NCI-H460 (cell line): ENCODE data around the gene PPBP. TPM values are rescaled to one million over a fixed set of nuclear protein-coding genes. Genes with fewer than 3 reads are reported as not detected.
A peak's percentile ranks its signal among the peaks of the same experiment; 100 is the strongest.
"Not testable (repeated sequence)": the region's sequence is repeated elsewhere in the genome, so short reads cannot be mapped to it uniquely, and the experiment has no call there.

Source experiments
- DNase-seq: peaks from one replicate; pipeline ENCODE4 v3.0.0-alpha.2; 2016; ENCODE audit warnings: low read depth; ENCODE audit errors: extremely low read depth
- total RNA-seq: library from RNA; depleted of rRNA; stranded (reverse); fragments of >200 nt; shearing (Covaris generic); gene quantifications from 2 replicates; pipeline ENCODE4 v1.2.3, GENCODE V29; 2014

PPBP gene
- total RNA-seq, 1 experiment from 2014 or later: not detected

DNA sequence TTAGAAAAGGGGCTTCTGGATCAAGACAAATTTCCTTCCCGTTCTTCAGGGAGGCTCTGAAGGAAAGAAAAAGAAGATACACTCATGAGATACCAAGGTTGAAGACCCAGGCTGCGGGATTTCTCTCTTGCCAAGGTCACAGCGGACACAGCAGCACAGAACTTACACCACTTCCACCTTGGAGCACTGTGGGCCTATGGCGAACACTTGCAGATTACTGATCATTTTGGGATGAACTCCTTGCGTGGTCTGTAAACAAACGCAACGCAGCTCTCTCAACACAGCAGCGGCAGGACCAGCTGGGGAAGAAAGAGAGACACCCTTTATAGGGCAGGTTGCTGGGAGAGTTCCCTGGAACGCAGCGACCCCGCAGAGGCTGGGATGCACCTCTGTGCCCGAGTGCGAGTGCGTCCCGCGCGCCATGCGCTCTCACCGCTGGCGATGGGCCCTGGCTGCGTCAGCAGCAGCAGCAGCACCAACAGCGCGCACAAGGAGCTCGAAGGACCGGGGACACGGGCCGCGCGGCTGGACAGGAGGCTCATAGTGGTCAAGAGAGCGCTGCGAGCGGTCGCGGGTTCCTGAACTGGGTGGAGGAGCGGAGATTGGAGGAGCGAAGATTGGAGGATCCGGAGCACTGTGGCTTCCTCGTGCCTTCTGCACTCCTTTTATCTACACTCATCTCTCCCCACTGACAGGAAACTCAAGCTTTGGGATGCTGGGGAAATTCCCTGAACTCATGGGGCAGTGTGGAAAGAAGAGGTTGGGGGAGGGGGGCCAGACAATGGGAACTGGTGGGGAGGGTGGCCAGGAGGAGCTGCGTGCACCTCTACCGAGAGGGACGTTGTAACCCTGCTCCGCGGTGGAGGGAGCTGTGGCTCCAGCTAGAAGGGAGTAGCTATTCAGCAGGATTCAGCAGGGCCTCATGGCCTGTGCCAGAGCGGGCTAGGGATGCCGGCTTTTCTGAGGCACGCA, 10.3 kb upstream of the PPBP start, which contains the start of gene CXCL5:
CXCL5 (minus strand) TSS at position 638 of the 972 bp plus-strand sequence; CDS start at position 542, 96 bp downstream.
- peak; percentile 88 for DNase-seq

DNA sequence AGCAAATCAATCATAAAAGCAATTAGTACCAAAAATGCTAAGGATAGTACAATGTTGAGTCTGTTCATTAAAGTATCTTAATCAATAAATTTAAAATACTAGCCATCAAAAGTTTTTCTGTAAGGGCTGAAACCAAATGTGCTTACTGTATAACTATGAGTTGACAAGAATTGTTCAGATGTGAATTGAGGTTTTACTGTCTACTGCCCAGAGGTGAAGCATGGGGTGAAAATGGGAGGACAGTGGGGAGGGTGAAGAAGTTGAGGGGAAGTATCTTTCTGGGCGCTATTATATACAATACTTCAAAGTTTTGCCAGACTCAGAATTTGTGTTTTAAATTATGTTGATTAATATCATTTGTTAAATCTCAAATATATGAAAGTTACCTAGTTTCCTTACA, 4.1 kb upstream of the PPBP start:
- DNase-seq: no peak

DNA sequence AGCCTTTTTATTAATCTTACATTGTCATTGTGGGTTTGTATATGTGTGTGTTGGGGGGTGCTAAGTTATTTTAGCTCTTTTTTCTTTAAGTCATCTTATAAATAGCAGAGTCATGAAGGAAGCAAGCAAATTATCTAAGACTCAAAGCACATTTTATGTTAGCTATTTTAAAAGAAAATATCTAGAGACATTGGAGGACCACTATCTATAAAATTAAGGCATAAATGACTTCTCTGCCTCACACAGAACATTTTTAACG, 3.7 kb upstream of the PPBP start:
- no peak for DNase-seq

DNA sequence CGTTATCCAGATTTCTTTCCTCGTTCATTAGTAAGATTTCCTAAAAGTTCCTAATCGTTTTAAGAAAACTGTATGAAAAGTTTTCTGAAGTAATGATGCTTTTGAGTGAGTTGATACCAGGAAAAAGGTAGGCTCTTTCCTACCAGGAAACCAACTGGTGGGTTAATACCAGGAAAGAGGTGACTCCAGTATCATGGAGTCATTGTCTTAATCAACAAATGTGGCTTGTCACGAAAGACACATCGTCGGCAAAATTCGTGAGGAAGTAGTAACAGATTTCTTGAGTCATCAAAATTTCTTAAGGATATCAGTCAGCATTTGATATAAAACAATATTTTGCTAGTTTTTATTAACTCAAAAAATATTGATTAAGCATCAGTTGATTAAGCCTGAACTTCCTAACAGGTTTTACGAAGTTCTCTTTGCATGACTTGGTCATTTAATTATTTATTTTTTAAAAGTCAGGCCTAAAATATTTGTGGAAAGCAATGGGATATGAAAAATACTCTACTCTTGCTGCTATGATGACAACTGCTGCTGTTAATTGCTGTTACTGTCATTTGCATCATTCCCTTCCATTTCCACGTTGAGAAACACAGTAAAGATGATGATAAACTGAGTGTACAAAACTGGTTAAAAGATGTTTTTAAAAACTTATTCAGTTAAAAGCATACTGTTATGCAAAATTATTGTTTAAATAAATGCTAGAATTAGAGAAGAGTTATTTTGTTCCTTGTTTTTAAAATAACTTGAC, 3.2 kb upstream of the PPBP start:
- DNase-seq: no peak

DNA sequence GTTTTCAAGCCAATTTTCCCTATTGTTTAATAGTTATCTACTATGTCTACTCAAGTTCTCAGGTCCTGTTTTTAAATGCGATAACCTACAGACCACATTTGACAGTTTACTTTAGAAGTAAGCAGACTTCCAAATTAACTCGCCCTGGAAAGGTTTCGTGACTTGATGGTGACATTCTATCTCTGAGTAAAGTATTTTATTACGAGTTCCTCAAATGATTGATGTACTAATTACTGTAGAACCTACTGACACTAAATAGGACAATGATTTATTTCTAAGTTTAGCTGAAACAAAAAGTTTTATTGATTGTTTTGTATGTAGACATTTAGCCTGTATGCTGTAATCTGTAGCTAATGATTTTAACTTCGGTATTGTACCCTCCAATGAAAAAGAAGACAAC, 1.9 kb upstream of the PPBP start:
- DNase-seq: no peak

DNA sequence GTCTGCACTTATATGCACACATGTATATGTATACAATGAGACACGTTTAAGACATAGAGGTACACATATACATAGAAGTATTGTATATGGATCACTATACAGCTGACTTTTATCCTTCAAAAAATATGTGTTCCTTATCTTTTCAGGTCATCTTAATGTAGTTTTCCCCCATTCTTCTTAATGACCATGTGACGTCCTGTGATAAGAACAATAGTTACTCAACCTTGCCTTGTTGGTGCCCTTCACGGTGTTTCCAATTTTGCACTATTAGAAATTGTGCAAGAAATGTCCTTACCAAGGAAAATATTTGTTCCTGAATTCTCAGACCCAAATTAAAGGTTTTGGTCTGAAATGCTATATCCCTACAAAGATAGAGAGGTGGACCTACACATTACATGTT, 1.0 kb upstream of the PPBP start:
- no peak for DNase-seq

DNA sequence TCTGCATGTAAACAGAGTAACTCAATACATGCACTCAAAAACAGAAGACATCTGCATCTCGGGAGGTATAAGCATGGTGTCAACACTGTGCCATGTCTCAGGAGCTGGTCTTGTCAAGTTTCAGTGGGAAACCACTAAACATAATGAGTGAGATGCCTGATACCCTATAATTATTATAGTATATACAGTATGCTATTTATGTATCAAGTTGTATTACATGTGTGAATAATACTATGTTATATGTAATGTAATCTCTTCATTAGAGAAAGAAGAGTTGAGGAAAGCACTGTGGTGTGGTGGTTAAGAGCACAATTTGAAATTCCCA, 2.5 kb downstream of the PPBP start:
- no peak for DNase-seq

DNA sequence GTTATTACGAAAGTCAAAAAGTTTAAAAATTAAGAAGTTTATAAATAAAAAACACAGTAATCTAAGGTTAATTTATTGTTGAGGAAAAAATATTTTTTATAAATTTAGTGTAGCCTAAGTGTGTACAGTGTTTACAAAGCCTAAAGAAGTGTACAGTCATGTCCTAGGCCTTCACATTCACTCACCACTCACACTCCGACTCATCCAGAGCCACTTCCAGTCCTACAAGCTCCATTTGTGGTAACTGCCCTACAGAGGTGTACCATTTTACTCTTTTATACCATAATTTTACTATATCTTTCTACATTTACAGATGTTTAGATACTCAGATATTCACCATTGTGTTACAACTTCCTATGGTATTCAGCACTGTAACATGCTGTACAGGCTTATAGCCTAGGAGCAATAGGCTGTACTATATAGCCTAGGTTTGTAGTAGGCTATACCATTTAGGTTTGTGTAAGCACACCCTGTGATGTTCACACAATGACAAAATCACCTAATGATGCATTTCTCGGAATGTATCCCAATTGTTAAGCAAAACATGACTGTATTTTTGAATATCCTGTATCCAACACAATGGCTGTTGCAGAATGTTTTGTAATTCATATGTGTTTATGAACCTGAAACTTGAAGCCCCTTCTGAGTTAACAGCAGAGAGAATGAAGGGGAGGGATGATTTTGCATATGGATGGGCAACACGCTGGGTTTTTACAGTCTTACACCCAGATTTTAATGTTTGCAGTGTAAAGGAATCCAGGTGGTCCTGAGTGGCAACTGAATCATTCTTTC, 3.1 kb downstream of the PPBP start:
- DNase-seq: no peak

DNA sequence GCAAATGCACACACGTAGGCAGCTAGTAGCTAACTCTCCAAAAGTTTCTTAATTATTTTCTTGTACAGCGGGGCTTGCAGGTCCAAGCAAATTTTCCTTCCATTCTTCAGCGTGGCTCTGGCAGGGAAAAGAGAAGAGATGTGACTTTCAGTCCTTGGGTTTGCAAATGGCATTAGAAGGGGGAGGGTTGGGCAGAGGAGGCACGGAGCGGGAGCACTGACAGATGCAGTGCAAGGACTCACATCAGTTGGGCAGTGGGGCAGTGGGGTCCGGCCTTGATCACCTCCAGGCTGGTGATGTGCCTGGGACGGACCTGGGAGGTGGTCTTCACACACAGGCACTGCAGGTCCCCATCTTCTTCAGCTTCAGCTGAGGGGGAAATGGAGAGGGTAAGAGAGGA, 6.8 kb downstream of the PPBP start:
- not testable (repeated sequence) for DNase-seq

DNA sequence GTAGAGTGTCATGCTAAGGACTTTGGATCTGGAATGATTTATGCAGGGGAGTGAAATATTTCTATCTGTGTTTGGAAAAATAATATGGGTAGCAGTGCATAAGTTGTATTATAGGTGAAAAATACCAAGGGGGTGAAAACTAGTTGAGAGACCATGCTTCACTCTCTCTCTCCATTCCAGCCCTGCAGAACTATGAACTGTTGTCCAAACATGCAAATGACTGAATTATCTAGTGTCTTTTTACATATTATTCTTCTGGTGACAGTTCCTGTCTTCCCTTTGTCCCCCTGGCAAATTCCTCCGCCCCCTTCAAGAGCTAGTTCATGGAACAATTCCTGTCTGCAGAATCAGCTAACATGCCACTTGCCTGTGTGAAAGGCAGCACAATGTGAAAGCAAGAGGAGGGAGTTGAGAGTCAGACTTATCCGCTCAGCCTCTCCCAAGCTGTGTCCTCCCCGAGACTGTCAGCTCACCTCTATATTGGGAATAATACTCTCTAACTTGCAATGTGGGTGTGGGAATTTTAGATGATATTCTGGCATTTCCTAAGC, 8.5 kb downstream of the PPBP start:
- no peak for DNase-seq

DNA sequence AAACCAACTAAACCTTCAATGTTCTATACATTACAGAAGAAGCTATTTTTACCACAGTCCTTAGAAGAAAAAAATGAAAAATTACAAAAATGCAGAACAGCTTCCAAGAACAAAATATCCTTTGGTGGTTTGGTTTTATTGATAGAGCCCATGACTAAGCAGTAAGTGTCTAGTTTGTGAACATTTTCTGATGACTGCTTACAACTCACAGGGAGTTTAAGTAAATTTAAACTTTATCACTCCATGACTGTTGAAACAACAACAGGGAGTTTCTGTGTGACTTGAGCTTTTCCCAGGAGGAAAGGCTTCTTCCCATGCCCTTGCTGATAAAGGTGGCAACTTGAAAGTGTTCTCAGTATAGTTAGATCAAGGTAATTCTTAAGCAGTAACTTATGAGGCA, 9.1 kb downstream of the PPBP start:
- DNase-seq: no peak

DNA sequence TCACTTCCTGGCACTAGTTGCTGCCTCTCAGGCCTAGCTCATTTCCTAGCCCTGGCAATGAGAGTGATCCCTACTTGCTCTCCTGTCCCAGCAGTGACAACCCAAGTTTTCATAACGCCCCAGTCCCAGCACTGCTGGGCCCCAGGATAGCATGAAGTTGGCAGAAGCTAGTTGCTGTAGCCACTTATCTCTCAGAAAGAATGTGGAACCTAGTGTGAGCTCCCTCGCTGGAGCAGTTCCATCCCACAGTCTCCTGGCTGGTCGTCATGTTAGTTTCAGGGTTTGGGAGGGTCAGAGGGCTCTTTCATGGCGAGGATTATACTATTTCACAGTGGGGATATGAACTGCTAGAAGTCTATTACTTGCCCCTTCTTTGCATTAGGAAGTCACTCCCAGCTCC, 11.3 kb downstream of the PPBP start:
- no peak for DNase-seq

DNA sequence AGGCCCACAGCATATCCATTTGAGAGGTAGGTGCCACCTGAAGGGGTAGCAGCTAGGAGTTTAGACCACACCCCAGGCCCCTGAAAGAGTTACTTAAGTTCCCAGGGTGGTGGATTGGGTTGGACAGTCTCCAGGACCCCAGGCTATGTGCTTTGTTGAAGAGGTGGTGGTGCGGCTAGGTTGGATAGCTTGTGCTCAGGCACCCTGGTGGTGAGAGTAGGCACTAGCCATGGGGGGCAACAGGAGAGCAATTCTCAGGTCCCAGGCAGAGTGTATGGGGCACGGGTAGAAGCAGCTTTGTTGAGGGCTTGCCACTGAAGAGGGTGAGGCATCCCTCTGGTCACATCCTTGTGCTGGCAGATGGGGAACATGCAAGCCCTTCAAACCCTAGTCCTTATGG, 11.8 kb downstream of the PPBP start:
- no peak for DNase-seq

DNA sequence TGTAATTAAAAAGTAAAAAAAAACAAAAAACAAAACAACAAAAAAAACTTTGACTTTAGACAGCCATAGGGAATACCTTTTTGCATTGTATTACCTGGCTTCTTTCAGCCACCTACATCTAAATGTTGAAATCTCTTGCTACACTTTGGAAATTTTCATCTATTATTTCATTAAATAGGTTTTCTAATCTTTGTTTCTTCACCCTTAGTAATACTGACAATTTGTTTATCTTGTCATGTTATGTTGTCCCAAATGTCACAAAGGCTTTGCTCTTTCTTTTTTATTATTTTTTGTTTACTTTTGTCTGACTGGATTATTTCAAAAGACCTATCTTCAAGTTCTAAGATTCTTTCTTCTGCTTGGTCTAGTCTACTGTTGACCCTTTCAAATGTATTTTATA, 13.6 kb downstream of the PPBP start:
- no peak for DNase-seq

DNA sequence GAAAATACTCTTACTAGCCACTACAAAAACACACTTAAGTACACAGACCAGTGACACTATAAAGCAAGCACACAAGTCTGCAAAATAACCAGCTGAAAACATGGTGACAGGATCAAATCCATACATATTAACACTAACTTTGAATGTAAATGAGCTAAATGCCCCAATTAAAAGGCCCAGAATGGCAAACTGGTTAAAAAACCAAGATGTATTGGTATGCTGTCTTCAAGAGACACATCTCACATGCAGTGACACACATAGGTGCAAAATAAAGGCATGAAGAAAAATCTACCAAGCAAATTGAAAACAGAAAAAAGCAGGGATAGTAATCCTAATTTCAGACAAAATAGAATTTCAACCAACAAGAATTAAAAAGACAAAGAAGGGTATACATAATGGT, 17.0 kb downstream of the PPBP start:
- no peak for DNase-seq

DNA sequence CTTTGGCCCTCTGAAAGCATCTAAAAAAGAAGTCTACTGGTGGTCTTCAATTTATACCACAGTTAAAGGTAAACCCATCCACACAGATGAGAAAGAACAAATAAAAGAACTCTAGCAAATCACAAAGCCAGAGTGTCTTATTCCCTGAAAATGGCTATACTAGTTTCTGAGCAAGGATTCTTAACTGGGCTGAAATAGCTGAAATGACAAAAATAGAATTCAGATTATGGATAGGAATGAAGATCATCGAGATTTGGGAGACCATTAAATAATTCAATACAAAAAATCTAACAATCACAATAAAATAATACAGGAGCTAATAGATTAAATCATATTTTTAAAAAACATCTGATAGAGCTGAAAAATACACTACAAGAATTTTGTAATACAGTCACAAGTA, 18.0 kb downstream of the PPBP start:
- DNase-seq: no peak

DNA sequence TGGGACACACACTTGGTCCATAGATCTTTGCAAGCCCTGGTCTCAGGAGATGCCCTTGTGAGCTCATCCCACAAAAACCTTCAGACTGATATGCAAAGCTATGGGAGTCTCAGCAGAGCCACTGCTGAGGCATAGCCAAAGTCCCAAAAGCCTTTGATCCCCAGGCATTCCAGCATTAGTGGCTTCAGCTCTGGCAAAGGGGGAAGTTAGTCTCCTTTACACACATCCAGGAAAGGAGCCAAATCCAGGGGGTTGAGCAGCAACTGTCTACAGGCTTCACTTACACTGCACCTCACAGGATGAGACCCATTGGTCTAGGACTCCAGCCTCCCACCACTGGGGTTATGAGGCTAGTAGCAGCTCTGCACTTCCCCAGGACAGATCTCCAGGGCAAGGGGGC, 20.1 kb downstream of the PPBP start:
- DNase-seq: no peak

DNA sequence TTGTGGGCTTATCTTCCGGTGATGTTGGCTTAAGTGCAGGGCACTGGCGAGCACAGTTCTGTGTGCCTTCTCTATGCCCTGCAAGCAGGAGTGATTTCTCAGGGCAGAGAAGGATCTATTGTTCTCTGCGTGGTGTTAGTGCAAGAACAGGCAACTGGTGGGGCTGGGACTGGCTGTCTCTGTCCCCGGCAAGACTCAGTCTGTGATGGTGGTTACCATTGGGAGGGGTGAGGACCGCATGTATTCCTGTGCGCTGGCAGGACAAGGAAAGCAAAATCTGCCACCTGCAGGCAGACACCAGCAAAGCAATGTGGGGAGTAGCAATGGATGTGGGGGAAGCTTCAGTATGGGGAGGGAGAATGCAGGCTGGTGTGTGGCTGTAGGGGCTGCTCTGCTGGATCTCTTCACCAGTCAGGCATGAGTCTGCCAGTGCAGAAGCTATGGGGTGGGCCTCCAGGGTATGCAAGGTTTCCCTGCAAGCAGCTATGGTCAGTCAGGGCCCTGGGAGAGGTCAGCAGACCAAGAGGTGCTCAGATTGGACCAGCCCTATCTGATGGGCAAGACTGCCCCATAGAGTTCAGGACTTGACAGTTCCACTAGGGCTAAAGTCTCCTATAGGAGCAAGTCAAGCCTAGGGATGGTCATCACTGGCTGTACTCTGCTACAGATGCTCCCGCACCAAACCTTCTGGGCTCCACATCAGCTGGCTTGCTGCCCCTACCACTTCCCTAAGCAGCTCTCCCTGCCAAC, 23.0 kb downstream of the PPBP start:
- DNase-seq: no peak

DNA sequence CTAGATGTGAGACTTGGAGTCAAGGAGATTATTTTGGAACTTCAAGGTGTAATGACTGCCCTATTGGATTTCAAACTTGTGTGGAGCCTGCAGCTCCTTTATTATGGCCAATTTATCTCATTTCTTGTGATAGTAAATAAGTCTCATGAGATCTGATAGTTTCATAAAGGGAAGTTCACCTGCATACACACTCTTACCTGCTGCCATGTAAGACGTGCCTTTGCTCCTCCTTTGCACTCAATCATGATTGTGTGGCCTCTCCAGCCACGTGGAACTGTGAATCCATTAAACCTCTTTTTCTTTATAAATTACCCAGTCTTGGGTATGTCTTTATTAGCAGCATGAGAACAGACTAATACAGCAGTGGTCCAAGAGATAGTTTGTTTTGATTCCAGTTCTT, 25.3 kb downstream of the PPBP start:
- no peak for DNase-seq

DNA sequence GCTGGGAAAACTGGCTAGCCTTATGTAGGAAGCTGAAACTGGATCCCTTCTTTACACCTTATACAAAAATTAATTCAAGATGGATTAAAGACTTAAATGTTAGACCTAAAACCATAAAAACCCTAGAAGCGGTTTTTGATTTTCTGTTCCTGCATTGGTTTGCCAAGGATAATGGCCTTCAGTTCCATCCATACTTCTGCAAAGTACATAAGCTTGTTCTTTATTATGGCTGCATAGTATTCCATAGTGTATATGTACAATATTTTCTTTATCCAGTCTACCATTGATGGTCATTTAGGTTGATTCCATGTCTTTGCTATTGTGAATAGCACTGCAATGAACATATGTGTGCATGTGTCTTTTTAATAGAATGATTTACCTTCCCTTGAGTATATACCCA, 28.9 kb downstream of the PPBP start:
- DNase-seq: not testable (repeated sequence)
